Adipose tissue (tissue), 3 donors: ENCODE measurements around the gene ACTR1A. TPM values are rescaled to one million over a fixed set of nuclear protein-coding genes. Genes with fewer than 3 reads are reported as not detected.

Experiments
- H3K27ac ChIP-seq: one replicate; pipeline ENCODE4 v1.5.1; 2013; ENCODE audit warnings: low read depth, low read length
- WGBS, 3 donors: extraction: QIAGEN DNeasy Blood & Tissue Kit; methylation state at CpG; one replicate each; pipeline ENCODE4 v1.1.7; 2013; 5-methylcytosine and 5-hydroxymethylcytosine counted together
- polyA plus RNA-seq, 3 donors: library from polyadenylated mRNA; stranded (reverse); fragments of 200-250 nt; gene quantifications; one replicate each; pipeline ENCODE4 v1.2.3, GENCODE V29; 2013
- donor health status: healthy with polysubstance abuse.
- donor health status: Bipolar disorder and iron deficiency.
- donor health status: healthy.

Gene ACTR1A
- polyA plus RNA-seq, 3 donors, result 28.7 to 69.2 (median 61.5) TPM

DNA sequence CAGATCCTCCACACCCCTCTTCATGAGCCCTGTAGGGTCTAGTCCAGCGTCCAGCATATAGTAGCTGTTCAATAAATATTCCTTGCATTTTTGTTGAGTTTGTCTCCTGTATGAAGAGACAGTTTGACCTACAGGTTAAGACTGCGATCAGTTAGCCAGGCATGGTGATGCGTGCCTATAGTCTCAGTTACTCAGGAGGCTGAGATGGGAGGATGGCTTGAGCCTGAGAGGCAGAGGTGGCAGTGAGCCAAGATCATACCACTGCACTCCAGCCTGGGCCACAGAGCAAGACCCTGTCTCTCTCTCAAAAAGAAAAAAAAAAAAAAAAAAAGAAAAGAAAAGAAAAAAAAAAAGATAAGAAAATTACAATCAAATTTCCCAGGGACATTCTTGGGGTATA is 65.0 kb downstream of the ACTR1A start:
- 92 to 97% (median 94%) methylated on average over 3 of the region's 3 CpGs for WGBS, 3 donors
- no peak overlapping the region for H3K27ac ChIP-seq

DNA sequence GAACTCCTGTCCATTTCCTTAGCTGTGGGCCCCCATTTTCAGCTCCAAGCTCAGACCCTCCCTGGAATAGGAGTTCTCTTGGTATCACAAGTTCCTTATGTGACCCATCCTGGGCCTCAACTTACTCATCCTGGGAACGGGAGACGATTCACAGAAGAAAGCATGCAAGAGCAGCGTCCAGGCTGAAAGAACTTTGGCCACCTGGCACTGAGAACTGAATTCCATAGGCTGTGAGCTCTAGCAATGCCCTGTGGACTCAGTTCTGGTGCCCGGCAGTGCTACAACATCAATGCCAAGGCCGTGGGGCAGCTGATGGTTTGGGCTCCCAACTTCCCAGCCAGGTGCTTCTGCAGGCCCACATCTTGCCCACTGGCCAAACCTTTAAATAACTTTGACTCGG is 66.2 kb downstream of the ACTR1A start:
- no peak overlapping the region for H3K27ac ChIP-seq
- WGBS, 3 donors, result 57 to 68% (median 60%) methylated on average over 6 of the region's 6 CpGs

DNA sequence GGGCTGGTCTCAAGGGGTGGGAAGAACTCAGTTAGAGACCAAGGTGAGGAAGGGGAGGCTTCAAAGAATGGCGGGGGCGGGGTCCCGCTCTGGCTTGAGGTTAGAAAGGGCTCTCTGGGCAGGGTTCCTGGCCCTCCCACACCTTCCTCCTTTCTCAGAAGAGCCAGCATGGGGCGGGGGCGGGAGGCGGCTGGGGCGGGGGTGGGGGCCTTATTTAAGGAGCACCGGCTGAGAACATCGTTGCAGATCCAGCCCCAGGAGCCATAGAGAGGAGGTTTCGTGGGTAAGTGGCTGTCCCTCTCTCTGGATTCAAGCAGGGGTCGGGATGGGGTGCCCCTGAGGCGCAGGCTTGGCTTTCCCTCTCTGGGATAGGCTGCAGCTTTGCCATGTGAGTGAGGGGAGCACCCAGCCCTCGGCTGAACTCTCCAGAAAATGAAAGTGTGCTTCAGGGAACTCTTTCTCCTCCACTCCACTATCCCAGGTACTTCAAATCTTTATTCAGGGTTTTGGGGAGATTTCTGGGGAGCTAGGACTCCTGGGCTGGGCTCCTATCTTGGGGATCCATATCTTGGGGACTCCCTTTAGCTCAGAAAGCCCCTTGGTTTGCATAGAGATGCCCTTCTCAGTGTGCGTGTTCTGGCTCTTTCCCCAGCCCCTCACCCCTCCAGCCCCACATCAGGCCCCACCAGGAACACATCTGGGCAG is 66.8 kb downstream of the ACTR1A start:
- H3K27ac ChIP-seq, result no peak overlapping the region
- WGBS, 3 donors, result 4 to 18% (median 6%) methylated on average over 12 to 14 of the region's 14 CpGs

- H3K27ac ChIP-seq, result no peak overlapping the region
- WGBS, 3 donors, result 20 to 43% (median 42%) methylated on average over 5 of the region's 5 CpGs
Measured at GRCh38 chr10:102435133-102435497, 67.4 kb downstream of the ACTR1A start.

DNA sequence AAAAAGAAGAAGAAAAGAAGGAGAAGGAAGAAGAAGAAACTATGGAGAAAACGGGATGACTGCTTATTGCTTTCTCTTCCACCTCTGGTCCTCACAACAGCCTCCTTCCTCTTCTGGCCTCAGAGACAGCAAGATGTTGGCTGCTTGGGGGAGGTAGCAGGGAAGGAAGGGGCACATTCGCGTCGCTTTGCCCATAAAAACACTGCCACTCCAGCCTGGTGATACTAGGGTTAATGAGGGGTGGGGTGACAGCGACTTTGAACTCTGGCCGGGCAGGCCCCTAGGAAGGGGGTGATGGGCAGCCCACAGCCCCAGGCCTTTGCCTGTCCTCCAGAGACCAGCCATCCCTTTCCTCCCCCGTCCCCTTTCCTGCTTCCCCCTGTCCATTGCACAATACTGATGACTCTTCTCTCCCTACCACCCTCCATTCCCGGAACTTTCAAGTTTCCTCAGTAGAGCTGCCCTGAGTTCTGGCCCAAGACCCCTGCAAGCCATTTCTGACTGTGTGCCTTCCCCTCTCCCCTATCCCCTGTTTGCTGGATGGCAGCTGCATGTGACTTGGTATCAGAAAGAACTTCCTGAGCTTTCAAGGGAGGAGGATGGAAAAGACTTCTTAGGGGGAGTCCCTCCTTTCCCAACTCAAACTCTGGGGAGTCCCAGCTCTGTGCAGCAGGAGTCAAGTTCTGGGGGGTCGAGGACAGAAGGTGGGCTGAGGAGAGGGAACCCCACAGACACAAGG is 67.9 kb downstream of the ACTR1A start:
- 10 to 34% (median 11%) methylated on average over 9 of the region's 9 CpGs for WGBS, 3 donors
- no peak overlapping the region for H3K27ac ChIP-seq

- H3K27ac ChIP-seq, result no peak overlapping the region
- 42 to 55% (median 43%) methylated on average over 5 of the region's 5 CpGs for WGBS, 3 donors
Measured at GRCh38 chr10:102433619-102434046, 68.9 kb downstream of the ACTR1A start.

- WGBS, 3 donors, result 0% methylated on average over 42 to 52 of the region's 52 CpGs
- no peak within 1 kb of the TSS for H3K27ac ChIP-seq
Measured at GRCh38 chr10:102432162-102432950, 70.2 kb downstream of the ACTR1A start, which contains the start of gene CUEDC2. TSS of gene CUEDC2 (minus strand) at chr10:102432574. CDS start at chr10:102425188, 7,386 bp downstream.

- WGBS, 3 donors, result 16 to 25% (median 24%) methylated on average over 4 of the region's 4 CpGs
- H3K27ac ChIP-seq, result no peak overlapping the region
Measured at GRCh38 chr10:102431452-102432124, 70.9 kb downstream of the ACTR1A start.

GRCh38 chr10:102429468-102429867 is 73.0 kb downstream of the ACTR1A start:
- 82 to 93% (median 87%) methylated on average over 8 of the region's 8 CpGs for WGBS, 3 donors
- no peak overlapping the region for H3K27ac ChIP-seq

Other genes with a start within 250 kb of the ACTR1A start
- 10 to 100 TPM; 16.1 to 64.8 (median 18.8) TPM for gene NFKB2, start 107.0 kb downstream of the ACTR1A start, polyA plus RNA-seq
- gene PSD, start 83.9 kb downstream of the ACTR1A start, polyA plus RNA-seq, result 1 to 10 TPM in 2 of 3 donors, under 1 TPM in 1; 0.83 to 2.7 (median 1.2) TPM
- 10 to 100 TPM in 2 of 3 donors, 1 to 10 TPM in 1; 8.9 to 19.5 (median 18.3) TPM for gene FBXL15, start 81.9 kb downstream of the ACTR1A start, polyA plus RNA-seq
- gene CUEDC2, start 70.1 kb downstream of the ACTR1A start, polyA plus RNA-seq, result 10 to 100 TPM; 37.6 to 61.4 (median 59.0) TPM
- under 1 TPM in 2 of 3 donors, not detected in 1; 0.06 to 0.44 TPM for gene C10orf95, start 51.2 kb downstream of the ACTR1A start, polyA plus RNA-seq
- 1 to 10 TPM; 2.7 to 5.3 (median 3.6) TPM for gene SUFU, start 1.3 kb upstream of the ACTR1A start, polyA plus RNA-seq
- 100 to 1,000 TPM in 2 of 3 donors, 10 to 100 TPM in 1; 76.1 to 174 (median 115) TPM for gene TRIM8, start 141.8 kb upstream of the ACTR1A start, polyA plus RNA-seq
- 10 to 100 TPM in 1 of 3 donors, 1 to 10 TPM in 2; 4.9 to 12.6 (median 6.8) TPM for gene ARL3, start 211.7 kb upstream of the ACTR1A start, polyA plus RNA-seq
- 10 to 100 TPM in 2 of 3 donors, 1 to 10 TPM in 1; 3.0 to 11.5 (median 10.8) TPM for gene SFXN2, start 211.9 kb upstream of the ACTR1A start, polyA plus RNA-seq
- gene WBP1L, start 241.2 kb upstream of the ACTR1A start, polyA plus RNA-seq, result 10 to 100 TPM; 13.4 to 64.1 (median 36.3) TPM